ENCODE results near the gene SLFN12L.

SLFN12L gene

DNA sequence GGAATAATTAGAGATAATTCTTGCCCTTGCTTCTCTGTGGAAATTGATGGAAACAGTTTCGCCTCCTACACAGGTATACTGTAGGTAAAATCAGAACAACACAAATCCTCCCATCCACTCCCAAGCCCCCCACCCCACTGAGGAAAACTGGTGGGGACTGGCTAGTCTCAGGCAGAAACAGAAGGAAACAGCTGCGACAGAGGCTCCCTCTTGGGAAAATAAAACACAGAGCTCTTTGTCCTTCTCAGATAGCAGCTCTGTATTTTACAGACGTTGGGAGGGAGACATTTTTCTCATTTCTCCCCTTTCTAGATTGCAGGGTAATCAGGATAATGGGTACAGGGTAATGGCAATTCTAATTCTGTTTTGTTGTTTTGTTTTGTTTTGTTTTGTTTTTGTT, 90.0 kb downstream of the SLFN12L start:
- no peak overlapping the region for H2AFZ ChIP-seq (ENCODE audit: low read length)
- peak overlapping the region; percentile 41 for H3K4me2 ChIP-seq (ENCODE audit: low read length)
- peak overlapping the region; percentile 58 for H3K4me3 ChIP-seq (ENCODE audit: low read depth, low read length, poor library complexity, severe bottlenecking)

DNA sequence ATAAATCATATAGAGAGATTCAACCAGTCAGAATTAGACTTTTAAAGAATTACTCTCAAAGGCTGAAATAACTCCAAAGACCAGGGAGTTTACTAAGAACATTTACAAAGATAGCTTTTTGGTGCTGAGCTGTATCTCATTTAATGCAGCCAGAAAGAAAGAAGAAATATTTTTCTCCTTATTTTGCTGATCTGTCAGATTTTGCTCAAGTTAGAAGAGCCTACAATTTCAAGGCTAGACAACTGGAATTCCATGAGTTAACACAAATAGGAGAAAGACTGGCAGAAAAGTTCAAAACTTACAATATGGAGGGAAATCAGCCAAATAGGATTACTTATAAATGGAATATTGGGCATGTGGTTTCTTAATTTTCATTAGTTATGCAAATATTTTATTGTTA, 99.0 kb downstream of the SLFN12L start:
- no peak overlapping the region for H3K4me2 ChIP-seq (ENCODE audit: low read length)
- no peak overlapping the region for H3K9ac ChIP-seq (ENCODE audit: low read length)
- H4K20me1 ChIP-seq (ENCODE audit: insufficient read depth, low read length): no peaks in the 10 kb centered on the region
- no peaks in the 10 kb centered on the region for H3K79me2 ChIP-seq (ENCODE audit: insufficient read depth, low read length)
- no peaks in the 10 kb centered on the region for H3K9me2 ChIP-seq (ENCODE audit: low read depth, low read length)
- no peaks in the 10 kb centered on the region for H3K4me1 ChIP-seq (ENCODE audit: insufficient read depth, low read length, severe bottlenecking)
- H3F3A ChIP-seq (ENCODE audit: insufficient read depth, low read length): no peaks in the 10 kb centered on the region
- no peak overlapping the region for H3K4me3 ChIP-seq (ENCODE audit: low read depth, low read length, poor library complexity, severe bottlenecking)
- no peaks in the 10 kb centered on the region; the same call in 1 of the 2 replicates for H3K27me3 ChIP-seq (ENCODE audit: insufficient read depth, low read length)
- H3K27ac ChIP-seq (ENCODE audit: low read depth, low read length, poor library complexity, severe bottlenecking): no peak overlapping the region
- H3K9me3 ChIP-seq (ENCODE audit: low read length): no peaks in the 10 kb centered on the region
- H3K36me3 ChIP-seq (ENCODE audit: insufficient read depth, low read length): no peaks in the 10 kb centered on the region
- TF ChIP-seq, protein P1, sequence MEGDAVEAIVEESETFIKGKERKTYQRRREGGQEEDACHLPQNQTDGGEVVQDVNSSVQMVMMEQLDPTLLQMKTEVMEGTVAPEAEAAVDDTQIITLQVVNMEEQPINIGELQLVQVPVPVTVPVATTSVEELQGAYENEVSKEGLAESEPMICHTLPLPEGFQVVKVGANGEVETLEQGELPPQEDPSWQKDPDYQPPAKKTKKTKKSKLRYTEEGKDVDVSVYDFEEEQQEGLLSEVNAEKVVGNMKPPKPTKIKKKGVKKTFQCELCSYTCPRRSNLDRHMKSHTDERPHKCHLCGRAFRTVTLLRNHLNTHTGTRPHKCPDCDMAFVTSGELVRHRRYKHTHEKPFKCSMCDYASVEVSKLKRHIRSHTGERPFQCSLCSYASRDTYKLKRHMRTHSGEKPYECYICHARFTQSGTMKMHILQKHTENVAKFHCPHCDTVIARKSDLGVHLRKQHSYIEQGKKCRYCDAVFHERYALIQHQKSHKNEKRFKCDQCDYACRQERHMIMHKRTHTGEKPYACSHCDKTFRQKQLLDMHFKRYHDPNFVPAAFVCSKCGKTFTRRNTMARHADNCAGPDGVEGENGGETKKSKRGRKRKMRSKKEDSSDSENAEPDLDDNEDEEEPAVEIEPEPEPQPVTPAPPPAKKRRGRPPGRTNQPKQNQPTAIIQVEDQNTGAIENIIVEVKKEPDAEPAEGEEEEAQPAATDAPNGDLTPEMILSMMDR (IDR thresholded peaks at IDR 0.05; ENCODE audit: low read length): no peak
- TF ChIP-seq EZH2 (IDR thresholded peaks at IDR 0.05; ENCODE audit: borderline replicate concordance, low read length): no peak
- no peak overlapping the region for H2AFZ ChIP-seq (ENCODE audit: low read length)

More for the DNA sequence above, 90.0 kb downstream of the SLFN12L start:
- Histone ChIP-seq H3F3A (ENCODE audit: insufficient read depth, low read length) (no peaks in the 10 kb centered on the region), H3K79me2 (ENCODE audit: insufficient read depth, low read length) (no peaks in the 10 kb centered on the region), H3K9me2 (ENCODE audit: low read depth, low read length) (no peaks in the 10 kb centered on the region), H3K9me3 (ENCODE audit: low read length) (no peaks in the 10 kb centered on the region), H3K27ac (ENCODE audit: low read depth, low read length, poor library complexity, severe bottlenecking) (no peak overlapping the region), H3K9ac (ENCODE audit: low read length) (no peak overlapping the region), H3K36me3 (ENCODE audit: insufficient read depth, low read length) (no peaks in the 10 kb centered on the region), H3K4me1 (ENCODE audit: insufficient read depth, low read length, severe bottlenecking) (peaks cover 16% of the 10 kb centered on the region), H4K20me1 (ENCODE audit: insufficient read depth, low read length) (no peaks in the 10 kb centered on the region), H3K27me3 (ENCODE audit: insufficient read depth, low read length) (peaks cover 10% of the 10 kb centered on the region; the same call in 1 of the 2 replicates)
- no peak for TF ChIP-seq EZH2 (IDR thresholded peaks at IDR 0.05; ENCODE audit: borderline replicate concordance, low read length)
- TF ChIP-seq, protein P1 (IDR thresholded peaks at IDR 0.05; ENCODE audit: low read length): no peak

DNA sequence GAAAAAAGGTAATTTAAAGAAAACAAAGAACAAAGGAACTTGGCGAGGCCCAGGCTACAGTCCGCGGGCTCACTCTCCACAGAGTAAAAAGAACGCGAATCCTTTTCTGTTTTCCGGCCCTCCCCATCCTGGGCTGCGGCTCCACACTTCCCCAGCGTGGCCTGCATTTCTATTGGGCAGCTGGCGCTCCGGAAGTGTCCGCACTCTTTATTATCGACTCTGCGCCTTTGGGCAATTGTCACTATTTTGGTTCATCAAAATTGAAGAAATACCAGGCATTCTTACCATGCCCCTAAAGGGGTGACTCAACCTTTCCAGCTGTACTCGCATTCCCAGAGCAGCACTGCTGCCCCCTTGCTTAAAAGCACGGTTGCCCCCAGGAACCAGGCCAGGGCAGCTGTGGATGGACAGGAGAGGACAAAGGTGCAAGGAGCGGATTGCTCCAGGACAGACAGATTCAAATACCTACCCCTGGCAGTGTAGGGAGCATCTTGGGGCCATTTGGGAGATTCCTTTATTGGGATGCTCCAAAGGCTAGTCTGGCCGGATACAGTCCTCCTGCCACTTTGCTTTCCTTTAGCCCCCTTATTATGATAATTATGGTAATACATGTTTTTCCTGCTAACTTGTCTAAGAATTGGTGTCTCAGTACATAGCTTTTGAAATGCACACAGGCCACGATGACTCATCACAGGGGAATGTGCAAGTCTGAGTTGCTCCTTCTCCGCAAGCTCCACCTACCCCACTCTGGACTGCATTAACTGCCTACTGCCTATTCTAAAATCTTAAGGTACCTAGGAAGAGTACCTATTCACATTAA, 104.2 kb downstream of the SLFN12L start:
- H3K9ac ChIP-seq (ENCODE audit: low read length): no peak overlapping the region
- no peak overlapping the region for H3K27ac ChIP-seq (ENCODE audit: low read depth, low read length, poor library complexity, severe bottlenecking)
- no peaks in the 10 kb centered on the region for H3K36me3 ChIP-seq (ENCODE audit: insufficient read depth, low read length)
- no peak overlapping the region for H2AFZ ChIP-seq (ENCODE audit: low read length)
- TF ChIP-seq, protein P1 (IDR thresholded peaks at IDR 0.05; ENCODE audit: low read length): no peak
- no peak for TF ChIP-seq EZH2 (IDR thresholded peaks at IDR 0.05; ENCODE audit: borderline replicate concordance, low read length)
- no peaks in the 10 kb centered on the region for H3K79me2 ChIP-seq (ENCODE audit: insufficient read depth, low read length)
- no peaks in the 10 kb centered on the region for H3K9me2 ChIP-seq (ENCODE audit: low read depth, low read length)
- H3K4me3 ChIP-seq (ENCODE audit: low read depth, low read length, poor library complexity, severe bottlenecking): no peak overlapping the region
- H3K4me2 ChIP-seq (ENCODE audit: low read length): no peak overlapping the region
- peaks cover 7% of the 10 kb centered on the region; the same call in 1 of the 2 replicates for H3K27me3 ChIP-seq (ENCODE audit: insufficient read depth, low read length)
- H3K9me3 ChIP-seq (ENCODE audit: low read length): no peaks in the 10 kb centered on the region
- no peaks in the 10 kb centered on the region for H4K20me1 ChIP-seq (ENCODE audit: insufficient read depth, low read length)
- no peaks in the 10 kb centered on the region for H3F3A ChIP-seq (ENCODE audit: insufficient read depth, low read length)
- H3K4me1 ChIP-seq (ENCODE audit: insufficient read depth, low read length, severe bottlenecking): no peaks in the 10 kb centered on the region
